Hypothalamus (tissue), 51 donors: Measurements from ENCODE around the gene COX6A1.
"Not testable (repeated sequence)": the region's sequence is repeated elsewhere in the genome, so short reads cannot be mapped to it uniquely, and the experiment has no call there.

Experiments used
- DNase-seq, 51 donors: peaks; one replicate each; lab custom pipeline; 2025; lab: John Stamatoyannopoulos, UW

COX6A1 gene

DNA sequence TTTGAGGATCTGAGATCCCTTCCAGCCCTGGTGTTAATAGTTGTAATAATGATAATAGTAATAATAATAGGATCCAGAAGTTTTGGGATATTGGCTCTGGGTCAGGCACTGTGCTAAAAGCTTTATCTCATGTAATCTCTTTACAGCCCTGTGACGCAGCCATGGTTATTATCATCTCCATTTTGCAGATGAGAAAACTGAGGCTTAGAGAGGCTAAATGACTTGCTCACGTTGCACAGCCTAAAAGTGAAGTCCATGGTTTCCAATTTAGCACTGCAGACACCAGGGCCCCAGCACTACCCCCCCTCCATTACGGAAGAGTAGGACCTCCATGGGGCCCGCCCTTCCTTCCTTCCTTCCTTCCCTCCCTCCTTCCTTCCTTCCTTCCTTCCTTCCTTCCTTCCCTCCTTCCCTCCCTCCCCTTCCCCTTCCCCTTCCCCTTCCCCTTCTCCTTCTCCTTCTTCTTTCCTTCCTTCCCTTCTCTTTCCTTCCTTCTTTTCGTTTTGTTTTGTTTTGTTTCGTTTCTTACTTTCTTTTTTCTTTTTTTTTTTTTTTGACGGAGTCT lies 14.9 kb upstream of the COX6A1 start:
- no peak for DNase-seq

DNA sequence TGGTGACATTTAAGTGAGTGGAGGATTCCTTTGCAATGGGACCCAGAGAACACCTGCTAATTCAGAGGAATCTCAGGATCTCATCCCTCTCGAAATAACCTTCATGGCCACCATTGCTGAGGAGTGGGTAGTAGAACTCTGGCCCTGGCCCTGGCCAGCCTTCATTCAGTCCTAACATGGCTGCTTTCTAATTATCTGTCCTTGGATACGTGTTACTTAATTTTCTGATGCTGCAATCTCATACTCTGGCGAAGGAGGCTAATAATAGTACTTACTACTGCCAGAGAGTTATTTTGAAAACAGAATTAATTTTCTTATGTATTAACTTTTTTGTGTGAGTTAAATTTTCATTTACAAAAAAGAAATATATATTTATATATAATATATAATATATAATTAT lies 12.1 kb upstream of the COX6A1 start:
- DNase-seq = no peak

DNA sequence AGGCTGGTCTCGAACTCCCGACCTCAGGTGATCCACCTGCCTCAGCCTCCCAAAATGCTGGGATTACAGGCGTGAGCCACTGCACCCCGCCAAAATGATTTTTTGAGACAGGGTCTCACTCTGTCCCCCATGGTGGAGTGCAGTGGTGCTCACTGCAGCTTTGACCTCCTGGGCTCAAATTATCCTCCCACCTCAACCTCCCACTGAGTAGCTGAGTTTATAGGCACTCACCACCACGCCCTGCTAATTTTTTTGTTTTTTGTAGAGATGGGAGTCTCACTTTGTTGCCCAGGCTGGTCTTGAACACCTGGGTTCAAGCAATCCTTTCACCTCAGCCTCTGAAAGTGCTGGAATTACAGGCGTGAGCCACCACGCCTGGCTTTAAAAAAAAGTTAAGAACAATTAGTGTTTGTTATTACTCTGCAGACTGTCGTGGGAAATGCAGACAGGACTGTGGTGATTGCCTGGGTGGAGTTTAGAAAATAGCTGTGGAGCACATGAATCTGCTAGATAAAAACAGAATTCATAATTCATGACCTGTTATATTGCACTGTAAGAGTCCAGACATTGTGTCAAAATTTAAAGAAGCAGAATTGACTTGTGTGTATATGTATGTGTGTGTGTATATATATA lies 9.2 kb upstream of the COX6A1 start:
- DNase-seq = no peak

GRCh38 chr12:120429368-120429767 lies 8.5 kb upstream of the COX6A1 start:
- no peak for DNase-seq

DNA sequence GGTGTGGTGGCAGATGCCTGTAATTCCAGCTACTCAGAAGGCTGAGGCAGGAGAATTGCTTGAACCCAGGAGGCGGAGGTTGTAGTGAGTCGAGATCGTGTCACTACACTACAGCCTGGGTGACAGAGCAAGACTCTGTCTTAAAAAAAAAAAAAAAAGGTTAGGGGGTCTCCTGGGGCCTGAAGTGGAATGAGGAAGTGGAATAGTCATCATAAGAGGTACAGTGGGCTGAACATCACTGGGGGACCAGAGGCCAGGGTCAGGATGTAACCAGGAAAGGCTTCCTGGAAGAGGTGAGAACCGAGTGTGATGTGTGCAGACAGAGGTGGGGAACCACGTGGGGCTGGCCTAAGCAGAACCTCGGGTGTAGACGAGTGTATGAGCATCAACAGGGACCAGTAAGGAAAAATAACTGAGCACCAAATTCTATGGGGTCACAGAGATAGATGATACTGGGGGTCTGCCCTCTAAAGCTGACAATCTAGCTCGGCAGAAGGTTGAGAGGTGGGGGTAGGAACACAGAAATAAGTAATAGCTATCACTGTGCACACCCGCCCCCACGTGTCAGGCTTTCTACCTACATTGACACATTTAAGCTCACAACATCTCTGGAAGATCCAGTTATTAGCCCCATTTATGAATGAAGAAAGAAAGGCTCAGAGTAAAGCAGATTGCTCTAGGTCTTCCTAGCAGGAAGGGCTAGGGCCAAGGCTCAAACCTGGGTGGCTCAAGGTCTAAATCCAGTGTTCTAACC lies 5.0 kb upstream of the COX6A1 start:
- no peak for DNase-seq

GRCh38 chr12:120438495-120439198 lies 734 bp downstream of the COX6A1 start:
- DNase-seq = no peak

GRCh38 chr12:120439646-120440247 lies 1.8 kb downstream of the COX6A1 start:
- peak in 33 of 51 donors; percentile 0 to 57 (median 10) for DNase-seq

DNA sequence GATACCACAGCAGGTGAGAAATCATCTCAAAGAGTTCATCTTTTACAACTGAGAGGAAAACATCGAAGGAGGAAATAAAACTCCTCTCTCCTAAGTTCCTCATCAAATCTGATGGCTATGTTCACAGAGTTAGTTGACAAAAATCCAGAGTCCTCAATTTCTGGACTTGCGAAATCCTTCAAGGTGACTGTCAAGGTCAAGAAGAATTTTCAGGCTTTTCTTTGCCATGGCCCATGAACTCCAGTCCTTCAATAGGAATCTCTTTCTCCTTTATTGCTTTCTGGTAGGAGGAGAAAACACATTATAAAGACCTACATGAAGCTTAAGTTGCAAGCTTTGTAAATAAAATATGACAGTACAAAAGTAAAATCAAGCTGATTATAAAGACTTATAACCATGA lies 6.8 kb downstream of the COX6A1 start:
- DNase-seq = no peak

GRCh38 chr12:120445911-120446843 lies 8.3 kb downstream of the COX6A1 start, which contains the start of the genes GATC and TRIAP1:
Gene GATC, plus strand, starts transcription at chr12:120446444. Its CDS starts 37 bp downstream, at chr12:120446481.
Gene TRIAP1, minus strand, starts transcription at chr12:120446384. Its CDS starts 12 bp downstream, at chr12:120446372.
- peak; percentile 11 to 90 (median 74) for DNase-seq

DNA sequence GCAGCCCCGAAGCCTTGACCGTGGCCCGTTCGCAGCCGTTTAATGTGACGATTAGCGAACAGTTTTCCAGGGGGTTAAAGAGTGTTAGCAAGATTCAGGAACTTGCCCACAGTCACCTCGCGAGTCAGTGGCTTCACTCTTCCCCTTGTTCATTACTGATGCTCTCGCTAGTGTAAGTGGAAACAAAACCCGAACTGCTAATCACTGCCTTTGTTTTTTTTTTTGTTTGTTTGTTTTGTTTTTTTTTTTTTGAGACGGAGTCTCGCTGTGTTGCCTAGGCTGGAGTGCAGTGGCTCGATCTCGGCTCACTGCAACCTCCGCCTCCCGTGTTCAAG lies 8.9 kb downstream of the COX6A1 start:
- not testable (repeated sequence) for DNase-seq

- no peak for DNase-seq
Measured at GRCh38 chr12:120447992-120448391, 10.1 kb downstream of the COX6A1 start.

DNA sequence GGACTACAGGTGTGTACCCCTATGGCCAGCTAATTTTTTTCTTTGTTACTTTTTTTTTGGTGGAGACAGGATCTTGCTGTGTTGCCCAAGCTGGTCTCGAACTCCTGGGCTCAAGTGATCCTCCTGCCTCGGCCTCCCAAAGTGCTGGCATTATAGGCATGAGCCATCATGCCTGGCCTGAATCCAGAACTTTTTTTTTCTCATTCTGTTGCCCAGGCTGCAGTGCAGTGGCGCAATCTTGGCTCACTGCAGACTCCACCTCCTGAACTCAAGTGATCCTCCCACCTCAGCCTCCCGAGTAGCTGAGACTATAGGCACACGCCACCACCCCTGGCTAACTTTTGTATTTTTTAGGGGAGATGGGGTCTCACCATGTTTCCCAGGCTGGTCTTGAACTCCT lies 14.6 kb downstream of the COX6A1 start:
- not testable (repeated sequence) for DNase-seq

- no peak for DNase-seq
Measured at GRCh38 chr12:120453060-120453750, 15.3 kb downstream of the COX6A1 start.

DNA sequence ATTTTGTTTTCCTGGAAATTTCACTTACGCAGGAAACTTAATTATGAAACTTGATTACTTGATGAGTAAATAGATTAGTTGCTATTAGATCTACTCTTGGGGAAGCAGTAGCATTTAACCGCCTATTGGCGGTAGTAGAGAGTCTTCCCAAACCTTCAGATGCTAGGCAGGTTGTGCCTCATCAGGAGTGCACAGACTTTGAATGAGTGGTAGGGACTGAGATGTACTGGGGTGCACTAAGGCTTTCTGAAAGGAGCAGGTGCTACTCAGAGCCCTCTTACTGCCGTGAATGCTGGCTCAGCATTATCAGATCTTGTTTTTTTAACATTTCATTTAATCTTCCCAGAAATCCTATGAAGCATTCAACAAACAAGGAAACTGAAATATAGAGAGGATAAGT lies 16.1 kb downstream of the COX6A1 start:
- DNase-seq = no peak

- no peak for DNase-seq
Measured at GRCh38 chr12:120455302-120455701, 17.4 kb downstream of the COX6A1 start.

DNA sequence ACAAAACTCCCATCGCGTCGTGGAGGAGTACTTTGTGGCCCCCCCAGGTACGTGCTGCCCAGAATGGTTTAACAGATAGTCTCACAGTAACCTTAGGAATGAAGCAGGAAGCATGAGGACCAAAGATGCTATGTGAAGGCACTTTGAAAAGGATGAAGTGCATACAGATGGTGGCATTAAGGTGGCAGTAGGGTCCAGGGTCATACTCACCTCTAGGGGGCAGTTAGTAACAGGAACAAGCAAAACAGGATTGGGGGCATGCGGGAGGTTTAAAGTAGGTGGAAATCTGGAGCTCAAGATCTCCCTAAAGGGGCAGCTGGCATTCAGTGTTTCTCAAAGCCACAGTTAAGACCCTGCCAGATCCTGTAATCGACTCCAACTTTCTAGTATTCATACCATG lies 19.2 kb downstream of the COX6A1 start:
- DNase-seq = no peak

DNA sequence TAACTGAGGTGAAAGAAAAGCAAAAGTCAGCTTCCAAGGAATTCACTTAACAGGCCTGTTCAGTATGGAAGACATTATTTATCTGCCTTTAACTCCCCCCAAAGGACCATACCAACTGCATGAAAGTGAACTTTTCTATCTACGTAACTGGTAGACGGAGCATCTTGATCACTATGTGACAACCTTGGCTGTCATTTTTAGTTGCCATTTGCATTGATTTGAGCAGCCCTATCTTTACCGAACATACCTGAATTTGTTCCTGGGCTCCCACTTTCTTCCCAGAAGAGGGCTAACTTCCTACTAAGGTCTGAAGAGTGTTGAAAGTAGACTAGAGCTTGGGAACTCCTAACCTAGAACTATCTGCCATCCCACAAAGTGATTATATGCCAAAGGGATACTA lies 22.2 kb downstream of the COX6A1 start:
- no peak for DNase-seq

- no peak for DNase-seq
Measured at GRCh38 chr12:120462099-120462640, 24.3 kb downstream of the COX6A1 start.

GRCh38 chr12:120463712-120464111 lies 25.8 kb downstream of the COX6A1 start:
- no peak for DNase-seq
